ENCODE data around the gene VPS33A. TPM values are rescaled to one million over a fixed set of nuclear protein-coding genes. Genes with fewer than 3 reads are reported as not detected.

Gene VPS33A
- total RNA-seq, 1 experiment from 2014 or later: 18.9 TPM

GRCh38 chr12:122225683-122226365 lies 40.5 kb downstream of the VPS33A start, which contains the start of gene DIABLO:
TSS of gene DIABLO (minus strand) at chr12:122226052. CDS start at chr12:122226014, 38 bp downstream.
- CTCF ChIA-PET: interaction anchor here (0.6 to 0.7 kb wide), 3 partner anchors 235 to 1923 kb away, joined by 3 to 8 read pairs (median 4); partner anchors contain the start of gene SIRT4
- peak within 1 kb of the TSS; percentile 97 for H3K27ac Mint-ChIP-seq (ENCODE audit: unreplicated experiment)
- intact Hi-C loops (cut with micrococcal nuclease; ENCODE audit: unreplicated experiment): no loop called here

DNA sequence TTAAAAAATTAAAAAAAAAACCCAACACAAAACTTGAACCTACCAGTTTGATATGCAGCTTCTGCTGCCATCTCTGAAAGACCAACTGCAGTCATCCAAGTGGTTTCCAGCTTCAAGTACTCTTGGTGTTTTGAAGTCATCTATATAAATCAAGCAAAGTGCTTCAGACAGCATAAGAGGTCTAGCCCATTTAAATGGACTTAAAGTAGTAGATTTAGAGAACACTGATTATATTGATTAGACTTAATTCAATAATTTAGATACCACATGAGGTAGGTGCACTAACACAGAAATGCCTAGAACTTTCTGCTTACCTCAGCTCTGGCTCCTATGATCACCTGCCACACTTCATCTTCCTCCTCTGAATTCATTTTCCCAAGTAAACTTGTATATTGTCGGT lies 49.8 kb downstream of the VPS33A start:
- BruUV-seq (replicated peaks): no TSS peak
- Mint-ChIP-seq H3K9me3 (ENCODE audit: low read depth, unreplicated experiment) (no peaks in the 10 kb centered on the region), H3K4me3 (ENCODE audit: low read depth, unreplicated experiment) (no peak overlapping the region), H3K36me3 (ENCODE audit: insufficient read depth, unreplicated experiment) (peaks cover 84% of the 10 kb centered on the region), H3K4me1 (ENCODE audit: low read depth, unreplicated experiment) (no peaks in the 10 kb centered on the region), H3K27me3 (ENCODE audit: unreplicated experiment) (no peaks in the 10 kb centered on the region), H3K27ac (ENCODE audit: unreplicated experiment) (no peak overlapping the region)
- intact Hi-C loops (cut with micrococcal nuclease; ENCODE audit: unreplicated experiment): no loop called here
- DNase-seq: no peak
- TF ChIP-seq, protein P1, sequence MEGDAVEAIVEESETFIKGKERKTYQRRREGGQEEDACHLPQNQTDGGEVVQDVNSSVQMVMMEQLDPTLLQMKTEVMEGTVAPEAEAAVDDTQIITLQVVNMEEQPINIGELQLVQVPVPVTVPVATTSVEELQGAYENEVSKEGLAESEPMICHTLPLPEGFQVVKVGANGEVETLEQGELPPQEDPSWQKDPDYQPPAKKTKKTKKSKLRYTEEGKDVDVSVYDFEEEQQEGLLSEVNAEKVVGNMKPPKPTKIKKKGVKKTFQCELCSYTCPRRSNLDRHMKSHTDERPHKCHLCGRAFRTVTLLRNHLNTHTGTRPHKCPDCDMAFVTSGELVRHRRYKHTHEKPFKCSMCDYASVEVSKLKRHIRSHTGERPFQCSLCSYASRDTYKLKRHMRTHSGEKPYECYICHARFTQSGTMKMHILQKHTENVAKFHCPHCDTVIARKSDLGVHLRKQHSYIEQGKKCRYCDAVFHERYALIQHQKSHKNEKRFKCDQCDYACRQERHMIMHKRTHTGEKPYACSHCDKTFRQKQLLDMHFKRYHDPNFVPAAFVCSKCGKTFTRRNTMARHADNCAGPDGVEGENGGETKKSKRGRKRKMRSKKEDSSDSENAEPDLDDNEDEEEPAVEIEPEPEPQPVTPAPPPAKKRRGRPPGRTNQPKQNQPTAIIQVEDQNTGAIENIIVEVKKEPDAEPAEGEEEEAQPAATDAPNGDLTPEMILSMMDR (IDR thresholded peaks at IDR 0.05; ENCODE audit: unreplicated experiment): no peak
- CTCF ChIA-PET: no interaction called here

More at GRCh38 chr12:122225683-122226365, 40.5 kb downstream of the VPS33A start, which contains the start of gene DIABLO:
- Mint-ChIP-seq H3K36me3 (ENCODE audit: insufficient read depth, unreplicated experiment) (peaks cover 50% of the 10 kb centered on the region), H3K4me1 (ENCODE audit: low read depth, unreplicated experiment) (peaks cover 15% of the 10 kb centered on the region), H3K9me3 (ENCODE audit: low read depth, unreplicated experiment) (no peaks in the 10 kb centered on the region), H3K4me3 (ENCODE audit: low read depth, unreplicated experiment) (peak within 1 kb of the TSS; percentile 99), H3K27me3 (ENCODE audit: unreplicated experiment) (no peaks in the 10 kb centered on the region)
- DNase-seq: peak; percentile 100
- TF ChIP-seq, protein P1 (IDR thresholded peaks at IDR 0.05; ENCODE audit: unreplicated experiment): no peak
- no TSS peak for BruUV-seq (replicated peaks)

- Mint-ChIP-seq H3K36me3 (ENCODE audit: insufficient read depth, unreplicated experiment) (peaks cover 83% of the 10 kb centered on the region), H3K4me1 (ENCODE audit: low read depth, unreplicated experiment) (no peaks in the 10 kb centered on the region), H3K4me3 (ENCODE audit: low read depth, unreplicated experiment) (no peak overlapping the region), H3K27ac (ENCODE audit: unreplicated experiment) (no peak overlapping the region), H3K27me3 (ENCODE audit: unreplicated experiment) (no peaks in the 10 kb centered on the region), H3K9me3 (ENCODE audit: low read depth, unreplicated experiment) (no peaks in the 10 kb centered on the region)
- no TSS peak for BruUV-seq (replicated peaks)
- intact Hi-C loops (cut with micrococcal nuclease; ENCODE audit: unreplicated experiment): no loop called here
- TF ChIP-seq, protein P1 (IDR thresholded peaks at IDR 0.05; ENCODE audit: unreplicated experiment): no peak
- CTCF ChIA-PET: no interaction called here
- no peak for DNase-seq
Observed at GRCh38 chr12:122215771-122216170, 50.5 kb downstream of the VPS33A start.

DNA sequence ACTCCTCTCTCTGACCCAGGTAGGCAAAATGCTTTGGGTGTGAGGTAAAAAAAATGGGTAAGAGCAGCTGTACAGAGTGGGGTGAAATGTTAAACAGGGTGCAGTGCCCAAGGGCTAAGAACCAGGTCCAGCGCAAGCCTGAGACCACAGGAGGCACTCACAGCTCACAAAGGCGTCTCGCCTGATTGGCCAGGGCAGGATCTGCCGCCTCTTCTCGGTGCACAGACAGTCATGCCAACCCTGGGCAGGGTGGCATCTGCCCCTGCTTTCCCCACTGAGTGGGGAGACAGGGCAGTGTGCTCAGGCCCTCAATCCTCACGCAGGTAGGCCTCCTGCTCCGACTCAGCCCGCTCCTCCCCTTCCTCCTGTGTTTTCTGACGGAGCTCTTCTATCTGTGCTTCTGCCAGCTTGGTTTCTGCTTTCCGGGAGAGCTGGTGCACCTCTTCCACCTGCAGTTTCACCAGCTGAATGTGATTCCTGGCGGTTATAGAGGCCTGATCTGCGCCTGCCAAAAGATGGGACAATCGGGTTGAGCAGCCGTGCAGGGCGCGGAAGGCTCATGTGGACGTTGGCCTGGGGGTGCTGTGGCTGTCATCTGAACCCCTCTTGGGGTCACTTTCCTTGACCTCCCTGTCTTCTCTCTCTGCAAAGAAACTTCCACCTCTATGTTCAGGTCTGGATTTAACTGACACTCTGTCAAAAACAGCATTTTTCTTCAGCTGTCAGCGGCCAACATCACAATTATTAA lies 58.0 kb downstream of the VPS33A start:
- Mint-ChIP-seq H3K4me3 (ENCODE audit: low read depth, unreplicated experiment) (no peak overlapping the region), H3K9me3 (ENCODE audit: low read depth, unreplicated experiment) (no peaks in the 10 kb centered on the region)

More for the DNA sequence above, 58.0 kb downstream of the VPS33A start:
- H3K36me3 Mint-ChIP-seq (ENCODE audit: insufficient read depth, unreplicated experiment): peaks cover 78% of the 10 kb centered on the region
- H3K4me1 Mint-ChIP-seq (ENCODE audit: low read depth, unreplicated experiment): no peaks in the 10 kb centered on the region
- intact Hi-C loops (cut with micrococcal nuclease; ENCODE audit: unreplicated experiment): no loop called here
- H3K27me3 Mint-ChIP-seq (ENCODE audit: unreplicated experiment): peaks cover 30% of the 10 kb centered on the region
- DNase-seq: no peak
- H3K27ac Mint-ChIP-seq (ENCODE audit: unreplicated experiment): no peak overlapping the region
- TF ChIP-seq, protein P1 (IDR thresholded peaks at IDR 0.05; ENCODE audit: unreplicated experiment): no peak
- TSS peak; percentile 32 for BruUV-seq (replicated peaks)
- CTCF ChIA-PET: no interaction called here

Measured in Calu3 (cell line).